Testis (tissue), 3 donors: ENCODE measurements around the gene SLC35D1. TPM values are rescaled to one million over a fixed set of nuclear protein-coding genes. Genes with fewer than 3 reads are reported as not detected.
"Not testable (repeated sequence)": the region's sequence is repeated elsewhere in the genome, so short reads cannot be mapped to it uniquely, and the experiment has no call there.

Experiments
- DNase-seq: peaks from one replicate; pipeline ENCODE4 v3.0.0-alpha.2; 2019
- H3K27ac ChIP-seq, 2 donors: fragments of 200-600 bp; sonication (generic); one replicate each; pipeline ENCODE4 v1.5.1; 2019
- H3K27me3 ChIP-seq: fragments of 200-600 bp; sonication (generic); one replicate; pipeline ENCODE4 v1.5.1; 2019
- H3K36me3 ChIP-seq: fragments of 200-600 bp; sonication (generic); one replicate; pipeline ENCODE4 v1.5.1; 2017; ENCODE audit warnings: low read depth; ENCODE audit errors: missing control alignments
- H3K4me1 ChIP-seq: fragments of 200-600 bp; sonication (generic); one replicate; pipeline ENCODE4 v1.5.1; 2019
- H3K4me3 ChIP-seq, 2 donors: fragments of 200-600 bp; sonication (generic); one replicate each; pipeline ENCODE4 v1.5.1; 2017 to 2019
- H3K9me3 ChIP-seq: fragments of 200-600 bp; sonication (generic); one replicate; pipeline ENCODE4 v1.5.1; 2017
- POLR2A ChIP-seq: fragments of 450-650 bp; IDR thresholded peaks from one replicate; pipeline ENCODE4 v1.6.1; 2017; ENCODE audit warnings: antibody characterized with exemption, mild to moderate bottlenecking, moderate library complexity
- WGBS, 2 donors: methylation state at CpG; one replicate each; pipeline ENCODE4 v1.1.5; 2018; 5-methylcytosine and 5-hydroxymethylcytosine counted together
- intact Hi-C: fragments of 100-400 bp; cut with DNase I; formaldehyde crosslinking; loops from one replicate; pipeline ENCODE4 v1.15.1; 2023; ENCODE audit warnings: low total_unique reads
- polyA plus RNA-seq: library from polyadenylated mRNA; stranded (reverse); fragments of 350-450 nt; fragmentation: Illumina TruSeq; extraction: RNeasy Lipid Tissue Mini Kit (QIAGEN cat#74804); gene quantifications from one replicate; pipeline ENCODE4 v1.2.3, GENCODE V29; 2014; ENCODE audit warnings: low read depth, low replicate concordance; ENCODE audit not compliant: insufficient read depth
- total RNA-seq, 2 donors: library from RNA; depleted of rRNA; stranded (reverse); fragments of >200 nt; gene quantifications; one replicate each; pipeline ENCODE4 v1.2.3, GENCODE V29; 2016
- TF ChIP-seq, protein P1 (sequence below), 3 experiments: fragments of 450-650 bp in 2 of 3; fragments of 200-600 bp in 1 of 3; sonication (generic) in 1 of 3; IDR thresholded peaks; one replicate each; pipeline ENCODE4 v1.5.1; 2016 to 2019; ENCODE audit warnings: antibody characterized with exemption in 3 of 3, mild to moderate bottlenecking in 2 of 3, moderate library complexity in 1 of 3

Gene SLC35D1
- total and polyA plus RNA-seq, 3 donors from 2014 or later, result 11.3 to 17.2 (median 15.5) TPM

- TF ChIP-seq, protein P1, sequence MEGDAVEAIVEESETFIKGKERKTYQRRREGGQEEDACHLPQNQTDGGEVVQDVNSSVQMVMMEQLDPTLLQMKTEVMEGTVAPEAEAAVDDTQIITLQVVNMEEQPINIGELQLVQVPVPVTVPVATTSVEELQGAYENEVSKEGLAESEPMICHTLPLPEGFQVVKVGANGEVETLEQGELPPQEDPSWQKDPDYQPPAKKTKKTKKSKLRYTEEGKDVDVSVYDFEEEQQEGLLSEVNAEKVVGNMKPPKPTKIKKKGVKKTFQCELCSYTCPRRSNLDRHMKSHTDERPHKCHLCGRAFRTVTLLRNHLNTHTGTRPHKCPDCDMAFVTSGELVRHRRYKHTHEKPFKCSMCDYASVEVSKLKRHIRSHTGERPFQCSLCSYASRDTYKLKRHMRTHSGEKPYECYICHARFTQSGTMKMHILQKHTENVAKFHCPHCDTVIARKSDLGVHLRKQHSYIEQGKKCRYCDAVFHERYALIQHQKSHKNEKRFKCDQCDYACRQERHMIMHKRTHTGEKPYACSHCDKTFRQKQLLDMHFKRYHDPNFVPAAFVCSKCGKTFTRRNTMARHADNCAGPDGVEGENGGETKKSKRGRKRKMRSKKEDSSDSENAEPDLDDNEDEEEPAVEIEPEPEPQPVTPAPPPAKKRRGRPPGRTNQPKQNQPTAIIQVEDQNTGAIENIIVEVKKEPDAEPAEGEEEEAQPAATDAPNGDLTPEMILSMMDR (IDR thresholded peaks at IDR 0.05), result no peak
- TF ChIP-seq POLR2A, result no peak
- 91% methylated on average over 3 of the region's 3 CpGs for WGBS, 2 donors
Measured at GRCh38 chr1:67078291-67078690, 24.3 kb upstream of the SLC35D1 start.

GRCh38 chr1:67077593-67077992 is 23.6 kb upstream of the SLC35D1 start:
- H3K27me3 ChIP-seq, result no peaks in the 10 kb centered on the region
- no peaks in the 10 kb centered on the region for H3K36me3 ChIP-seq
- no peaks in the 10 kb centered on the region for H3K4me1 ChIP-seq
- no peak for DNase-seq
- H3K9me3 ChIP-seq, result no peaks in the 10 kb centered on the region
- WGBS, 2 donors, result 100% methylated on average over 1 of the region's 1 CpG
- TF ChIP-seq, protein P1 (IDR thresholded peaks at IDR 0.05), result no peak
- TF ChIP-seq POLR2A, result no peak
- intact Hi-C loops, result no loop called here
- H3K4me3 ChIP-seq, result no peak overlapping the region
- no peak overlapping the region for H3K27ac ChIP-seq

More at GRCh38 chr1:67078291-67078690, 24.3 kb upstream of the SLC35D1 start:
- intact Hi-C loops, result no loop called here
- no peak overlapping the region for H3K4me3 ChIP-seq
- no peaks in the 10 kb centered on the region for H3K36me3 ChIP-seq
- H3K4me1 ChIP-seq, result no peaks in the 10 kb centered on the region
- no peaks in the 10 kb centered on the region for H3K27me3 ChIP-seq
- no peak overlapping the region for H3K27ac ChIP-seq
- DNase-seq, result no peak
- no peaks in the 10 kb centered on the region for H3K9me3 ChIP-seq

DNA sequence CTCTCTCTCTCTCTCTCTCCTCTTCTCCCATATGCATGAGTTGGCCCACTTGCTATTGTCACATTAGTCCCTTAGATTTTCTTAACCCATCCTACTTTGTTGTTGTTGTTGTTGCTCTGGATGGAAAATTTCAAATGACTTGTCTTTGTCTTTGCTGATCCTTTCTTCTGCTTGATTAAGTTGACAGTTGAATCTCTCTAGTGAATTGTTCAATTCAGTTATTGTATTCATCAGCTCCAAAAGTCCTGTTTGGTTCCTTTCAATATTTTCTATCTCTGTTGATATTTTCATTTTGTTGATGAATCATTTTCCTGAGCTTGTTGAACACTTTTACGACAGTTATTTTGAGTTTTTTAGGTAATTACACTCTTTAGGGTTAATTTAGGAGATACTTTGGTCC is 18.8 kb upstream of the SLC35D1 start:
- 86 to 95% methylated on average over 1 of the region's 1 CpG for WGBS, 2 donors
- Histone ChIP-seq H3K9me3 (no peaks in the 10 kb centered on the region), H3K4me1 (no peaks in the 10 kb centered on the region), H3K4me3 (no peak overlapping the region), H3K27ac (no peak overlapping the region), H3K36me3 (no peaks in the 10 kb centered on the region), H3K27me3 (no peaks in the 10 kb centered on the region)
- intact Hi-C loops, result no loop called here
- no peak for DNase-seq
- TF ChIP-seq POLR2A, result no peak
- TF ChIP-seq, protein P1 (IDR thresholded peaks at IDR 0.05), result no peak

DNA sequence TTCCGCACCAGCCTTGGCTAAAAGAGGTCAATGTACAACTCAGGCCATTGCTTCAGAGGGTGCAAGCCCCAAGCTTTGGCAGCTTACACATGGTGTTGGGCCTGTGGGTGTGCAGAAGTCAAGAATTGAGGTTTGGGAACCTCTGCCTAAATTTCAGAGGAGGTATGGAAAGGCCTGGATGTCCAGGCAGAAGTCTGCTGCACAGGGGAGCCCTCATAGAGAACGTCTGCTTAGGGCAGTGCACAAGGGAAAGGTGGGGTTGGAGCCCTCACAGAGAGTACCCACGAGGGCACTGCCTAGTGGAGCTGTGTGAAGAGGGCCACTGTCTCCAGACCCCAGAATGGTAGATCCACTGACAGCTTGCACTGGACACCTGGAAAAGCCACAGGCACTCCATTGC is 13.7 kb upstream of the SLC35D1 start:
- 63% methylated on average over 3 of the region's 3 CpGs; no CpG with 5 or more reads in 1 of the 2 donors for WGBS, 2 donors
- H3K27me3 ChIP-seq, H3K36me3 ChIP-seq, H3K4me1 ChIP-seq, H3K4me3 ChIP-seq, H3K9me3 ChIP-seq, H3K27ac ChIP-seq, intact Hi-C loops, DNase-seq: not testable (repeated sequence)

DNA sequence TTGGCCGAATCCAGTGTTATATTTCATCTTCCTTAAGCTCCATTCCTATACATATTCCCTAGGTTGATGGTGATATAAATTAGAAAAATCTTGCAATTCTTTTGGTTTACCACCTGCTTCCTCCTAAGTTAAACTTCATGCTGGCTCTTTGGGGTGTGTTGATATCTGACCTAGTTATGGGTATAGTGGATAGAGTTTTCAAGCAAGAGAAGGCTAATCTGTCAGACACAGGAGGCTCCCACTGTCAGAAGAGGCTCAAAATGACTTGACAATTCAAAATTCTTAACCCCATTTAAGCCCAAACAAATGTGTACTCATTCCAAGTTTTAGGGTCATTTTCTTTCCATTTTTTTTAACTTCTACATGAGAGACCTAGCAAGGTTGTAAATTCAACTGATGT is 8.5 kb upstream of the SLC35D1 start:
- Histone ChIP-seq H3K27me3 (no peaks in the 10 kb centered on the region), H3K4me1 (no peaks in the 10 kb centered on the region), H3K4me3 (no peak overlapping the region), H3K9me3 (no peaks in the 10 kb centered on the region), H3K36me3 (no peaks in the 10 kb centered on the region), H3K27ac (no peak overlapping the region)
- intact Hi-C loops, result no loop called here
- TF ChIP-seq, protein P1 (IDR thresholded peaks at IDR 0.05), result no peak
- no peak for TF ChIP-seq POLR2A
- WGBS, 2 donors, result 89 to 95% methylated on average over 1 of the region's 1 CpG
- no peak for DNase-seq
